GM12892 (cell line): ENCODE measurements around the gene GABRG3.

ENCODE experiments used
- POLR2A ChIP-seq: IDR thresholded peaks from 2 replicates; pipeline ENCODE4 v1.6.1; 2011; ENCODE audit warnings: low read depth, low read length, control low read depth
- POLR2AphosphoS5 ChIP-seq: IDR thresholded peaks from 2 replicates; pipeline ENCODE4 v1.6.1; 2011; ENCODE audit warnings: low read depth, low read length, control low read depth
- TAF1 ChIP-seq: IDR thresholded peaks from 2 replicates; pipeline ENCODE4 v1.6.1; 2011; ENCODE audit warnings: low read depth, mild to moderate bottlenecking, control low read depth, low read length, borderline replicate concordance

GRCh38 chr15:27222479-27222878 is 251.5 kb downstream of the GABRG3 start:
- TF ChIP-seq POLR2AphosphoS5, result no peak
- TF ChIP-seq POLR2A, result no peak
- no peak for TF ChIP-seq TAF1
